Smooth muscle cell of trachea (primary cell): ENCODE data around the gene TULP4. TPM values are rescaled to one million over a fixed set of nuclear protein-coding genes. Genes with fewer than 3 reads are reported as not detected.

Experiments used
- total RNA-seq: library from RNA; depleted of rRNA; stranded (reverse); fragments of >200 nt; gene quantifications from 2 replicates; pipeline ENCODE4 v1.2.1, GENCODE V29; 2014

TULP4 gene
- total RNA-seq, result 93.7 and 103 TPM in 2 replicates

GRCh38 chr6:158312165-158312564 lies at the start of gene TULP4:
TULP4 (plus strand) TSS chr6:158312465; CDS start chr6:158314017, 1,552 bp downstream.

GRCh38 chr6:158559895-158560835 lies 247.9 kb downstream of the TULP4 start, which contains the start of gene TMEM181:
TMEM181 (plus strand) TSS chr6:158560091; CDS start chr6:158560225, 134 bp downstream.

Other genes with a start within 250 kb of the TULP4 start
- gene SERAC1, start 144.2 kb upstream of the TULP4 start, total RNA-seq, result 15.4 and 16.2 TPM in 2 replicates
- 11.2 TPM in 2 replicates for gene GTF2H5, start 144.1 kb upstream of the TULP4 start, total RNA-seq
- gene TMEM181, start 247.6 kb downstream of the TULP4 start, total RNA-seq, result 30.1 and 37.5 TPM in 2 replicates